Mucosa of stomach (tissue), 1 donor: ENCODE data around the gene RASA4B.
"Not testable (repeated sequence)": the region's sequence is repeated elsewhere in the genome, so short reads cannot be mapped to it uniquely, and the experiment has no call there.

Source experiments
- H3K27me3 ChIP-seq: one replicate; pipeline ENCODE4 v1.7.0; 2013; ENCODE audit warnings: mild to moderate bottlenecking, low read length; ENCODE audit not compliant: control insufficient read depth, insufficient read depth
- H3K36me3 ChIP-seq: one replicate; pipeline ENCODE4 v1.7.0; 2013; ENCODE audit warnings: low read length; ENCODE audit not compliant: control insufficient read depth, insufficient read depth
- H3K4me1 ChIP-seq: one replicate; pipeline ENCODE4 v1.7.0; 2013; ENCODE audit warnings: mild to moderate bottlenecking, low read length; ENCODE audit not compliant: control insufficient read depth, insufficient read depth
- H3K4me3 ChIP-seq: one replicate; pipeline ENCODE4 v1.7.0; 2013; ENCODE audit warnings: low read length
- H3K9ac ChIP-seq: one replicate; pipeline ENCODE4 v1.7.0; 2013; ENCODE audit warnings: mild to moderate bottlenecking, low read length, moderate library complexity
- H3K9me3 ChIP-seq: one replicate; pipeline ENCODE4 v1.7.0; 2013; ENCODE audit warnings: mild to moderate bottlenecking, low read length, moderate library complexity; ENCODE audit not compliant: control insufficient read depth
- donor health status: Pancreatic carcinoma.

Gene RASA4B

DNA sequence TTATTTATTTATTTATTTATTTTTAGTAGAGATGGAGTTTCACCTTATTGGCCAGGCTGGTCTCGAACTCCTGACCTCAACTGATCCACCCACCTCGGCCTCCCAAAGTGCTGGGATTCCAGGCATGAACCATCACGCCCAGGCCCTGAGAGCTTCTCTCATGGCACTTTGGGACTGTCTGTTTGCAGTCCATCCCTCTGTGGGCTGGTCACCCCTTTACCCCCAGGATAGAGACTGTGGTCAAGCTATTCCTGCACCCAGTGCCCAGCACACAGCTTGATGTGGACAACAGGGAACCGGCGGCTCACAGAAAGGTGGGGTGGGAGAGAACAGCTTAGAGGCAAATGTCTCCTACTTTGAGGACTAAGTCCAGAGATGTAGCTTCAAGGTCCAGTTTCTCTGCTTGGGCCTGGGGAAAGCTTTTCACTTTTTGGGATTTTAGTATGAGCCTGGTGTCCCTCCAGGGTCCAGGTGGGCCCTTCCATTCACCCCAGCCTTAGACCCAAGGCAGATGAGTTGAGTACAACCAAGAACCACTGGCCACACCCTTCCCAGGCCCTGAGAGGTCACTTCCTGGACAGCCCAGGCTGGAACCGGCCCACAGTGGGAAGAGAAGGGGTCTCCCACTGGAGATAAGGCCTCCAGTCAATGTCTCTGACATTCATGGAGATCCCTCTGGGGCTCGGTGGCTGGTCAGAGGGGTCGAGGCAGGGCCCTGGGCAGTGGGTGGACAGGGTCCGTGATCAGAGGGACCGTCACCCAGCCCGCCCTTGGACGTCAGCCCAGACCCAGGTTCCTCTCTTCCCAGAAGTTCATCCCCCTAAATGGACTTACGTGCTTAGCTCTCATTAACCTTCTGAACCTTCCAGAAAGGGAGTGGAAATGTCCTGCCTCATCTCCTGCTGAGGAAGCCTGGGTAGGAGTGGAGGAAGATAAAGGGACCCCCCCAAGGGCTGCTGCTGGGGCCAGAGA, 10.5 kb upstream of the RASA4B start:
- not testable (repeated sequence) for H3K9ac ChIP-seq, H3K9me3 ChIP-seq, H3K36me3 ChIP-seq, H3K4me1 ChIP-seq, H3K4me3 ChIP-seq, H3K27me3 ChIP-seq

DNA sequence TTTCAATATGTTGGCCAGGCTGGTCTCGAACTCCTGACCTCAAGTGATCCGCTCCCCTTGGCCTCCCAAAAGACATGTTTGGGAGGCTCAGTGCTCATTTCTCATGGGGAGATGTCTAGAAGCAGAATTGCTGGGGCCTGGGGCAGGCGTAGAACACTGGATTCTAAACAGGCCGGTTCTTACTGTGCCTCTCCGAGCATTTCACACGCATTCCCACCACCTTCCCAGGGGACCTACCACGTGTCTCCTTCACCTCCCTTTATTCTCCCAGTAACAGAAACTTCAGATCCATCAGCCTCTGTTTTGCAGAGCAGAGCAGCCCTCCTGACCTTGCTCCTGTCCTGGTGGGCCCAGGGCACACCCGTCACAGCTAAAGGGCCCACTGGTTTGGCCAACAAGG, 9.6 kb upstream of the RASA4B start:
- H3K4me1 ChIP-seq, H3K36me3 ChIP-seq, H3K9ac ChIP-seq, H3K9me3 ChIP-seq, H3K27me3 ChIP-seq, H3K4me3 ChIP-seq: not testable (repeated sequence)

DNA sequence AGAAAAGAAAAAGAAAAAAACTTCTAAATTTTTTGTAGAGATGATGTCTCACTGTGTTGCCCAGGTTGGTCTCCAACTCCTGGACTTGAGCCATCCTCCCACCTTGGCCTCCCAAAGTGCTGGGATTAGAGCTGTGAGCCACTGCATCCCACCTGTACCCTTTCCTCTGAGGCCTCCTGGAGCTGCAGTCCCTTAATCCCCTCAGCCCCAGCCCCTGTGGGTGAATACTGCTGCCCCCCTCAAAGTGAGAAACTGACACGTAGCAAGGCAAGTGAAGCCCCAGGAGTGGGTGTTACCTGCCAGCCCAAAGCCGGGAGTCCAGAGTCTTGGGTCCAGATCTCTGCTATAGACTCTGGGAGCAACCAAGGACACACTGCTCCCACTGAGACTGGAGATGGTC, 7.2 kb upstream of the RASA4B start:
- not testable (repeated sequence) for H3K4me1 ChIP-seq, H3K4me3 ChIP-seq, H3K36me3 ChIP-seq, H3K9ac ChIP-seq, H3K9me3 ChIP-seq, H3K27me3 ChIP-seq

DNA sequence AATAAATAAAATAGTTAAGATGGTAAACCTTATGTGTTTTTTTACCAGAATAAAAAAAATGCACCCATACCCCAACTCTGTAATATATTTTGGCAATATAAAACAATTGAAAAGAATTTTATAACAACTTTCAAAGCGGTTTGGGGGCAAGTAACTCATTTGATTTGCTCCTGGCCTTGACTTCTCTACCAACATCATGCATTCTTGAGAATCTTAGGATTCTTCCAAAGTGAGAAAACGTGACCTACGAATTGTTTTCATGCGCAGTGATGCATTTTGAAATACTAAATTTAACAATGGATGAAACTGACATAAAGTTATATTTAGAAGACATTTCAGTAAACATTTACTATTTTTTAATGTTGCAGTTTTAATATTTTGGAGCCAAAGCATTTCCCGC, 3.2 kb upstream of the RASA4B start:
- not testable (repeated sequence) for H3K4me3 ChIP-seq, H3K27me3 ChIP-seq, H3K36me3 ChIP-seq, H3K9ac ChIP-seq, H3K9me3 ChIP-seq, H3K4me1 ChIP-seq

DNA sequence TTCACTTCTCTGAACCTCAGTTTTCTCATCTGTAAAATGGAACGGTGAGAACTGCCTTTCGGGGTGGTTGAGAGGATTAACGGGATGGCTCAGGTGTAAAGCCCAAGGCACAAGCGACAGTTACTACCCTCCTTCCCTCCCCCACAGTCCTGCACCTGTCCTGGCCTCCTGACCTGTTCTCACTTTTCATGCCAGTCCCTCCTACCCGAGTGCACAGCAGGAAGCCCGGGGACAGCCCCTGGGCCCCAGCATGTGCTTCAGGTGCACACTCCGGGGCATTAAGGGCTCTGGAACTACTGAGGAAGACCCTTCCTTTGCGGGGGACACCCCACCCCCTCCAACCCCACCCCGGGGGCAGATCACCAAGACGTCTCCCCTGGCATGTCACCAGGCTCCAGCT, 626 bp downstream of the RASA4B start:
- H3K9ac ChIP-seq, H3K4me1 ChIP-seq, H3K27me3 ChIP-seq, H3K4me3 ChIP-seq, H3K9me3 ChIP-seq, H3K36me3 ChIP-seq: not testable (repeated sequence)

DNA sequence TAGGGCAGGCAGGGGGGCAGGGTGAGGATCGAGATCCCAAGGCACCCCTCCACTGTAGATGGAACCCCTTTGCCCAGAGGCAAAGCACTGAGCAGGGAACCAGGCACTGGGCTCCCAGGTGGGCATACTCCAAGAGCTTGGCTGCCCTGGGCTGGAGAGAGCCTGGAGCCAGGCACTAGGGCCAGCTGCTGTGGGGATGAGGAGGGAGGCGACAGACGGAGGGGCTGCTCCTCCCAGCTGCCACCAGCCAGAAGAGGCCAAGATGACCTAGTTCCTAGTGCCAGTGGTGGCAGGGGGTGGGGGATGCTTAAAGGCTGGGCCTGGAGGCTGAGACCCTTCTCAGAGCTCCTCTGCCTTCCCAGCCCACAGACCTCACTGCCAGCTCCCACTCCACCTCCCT, 1.7 kb downstream of the RASA4B start:
- H3K9ac ChIP-seq, H3K9me3 ChIP-seq, H3K27me3 ChIP-seq, H3K4me1 ChIP-seq, H3K4me3 ChIP-seq, H3K36me3 ChIP-seq: not testable (repeated sequence)

DNA sequence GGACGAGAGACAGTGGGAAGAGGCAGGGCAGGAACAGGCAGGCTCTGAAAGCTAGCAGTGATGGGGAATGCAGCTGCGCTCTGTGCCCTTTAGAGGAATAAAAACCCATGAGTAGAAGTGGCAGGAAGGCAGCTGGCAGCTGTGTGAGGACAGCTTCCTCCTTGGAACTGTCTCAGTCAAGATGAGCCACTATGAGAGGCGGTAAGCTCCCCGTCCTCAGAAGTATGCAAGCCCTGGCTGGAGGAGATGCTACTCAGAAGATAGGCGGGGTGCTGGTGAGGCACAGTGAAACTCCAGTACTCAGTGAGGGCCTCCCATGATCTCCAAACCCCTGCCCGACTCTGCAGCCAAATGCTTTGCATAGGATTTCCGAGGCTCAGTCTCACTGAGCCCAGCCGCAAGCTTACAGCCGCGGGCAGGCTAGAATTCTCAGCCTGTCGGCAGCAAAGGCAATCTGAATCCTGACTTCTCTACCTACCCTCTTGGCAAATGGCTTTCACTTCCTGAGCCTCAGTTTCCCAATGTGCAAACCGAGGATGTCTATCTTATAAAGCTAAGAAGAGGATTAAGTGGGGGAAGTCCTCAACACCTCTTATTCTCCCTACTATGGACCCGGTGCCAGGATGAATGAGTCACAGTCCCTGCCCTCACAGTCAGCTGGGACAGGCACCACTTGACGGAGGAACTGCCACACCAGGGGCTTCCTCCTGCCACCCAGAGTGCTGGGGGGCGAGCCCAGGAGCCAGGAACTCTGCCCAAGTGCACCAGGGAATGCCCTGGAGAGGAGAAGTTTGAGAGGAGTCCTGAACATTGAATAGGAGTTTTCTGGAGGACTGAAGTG, 2.5 kb downstream of the RASA4B start:
- not testable (repeated sequence) for H3K4me1 ChIP-seq, H3K36me3 ChIP-seq, H3K9me3 ChIP-seq, H3K27me3 ChIP-seq, H3K9ac ChIP-seq, H3K4me3 ChIP-seq

DNA sequence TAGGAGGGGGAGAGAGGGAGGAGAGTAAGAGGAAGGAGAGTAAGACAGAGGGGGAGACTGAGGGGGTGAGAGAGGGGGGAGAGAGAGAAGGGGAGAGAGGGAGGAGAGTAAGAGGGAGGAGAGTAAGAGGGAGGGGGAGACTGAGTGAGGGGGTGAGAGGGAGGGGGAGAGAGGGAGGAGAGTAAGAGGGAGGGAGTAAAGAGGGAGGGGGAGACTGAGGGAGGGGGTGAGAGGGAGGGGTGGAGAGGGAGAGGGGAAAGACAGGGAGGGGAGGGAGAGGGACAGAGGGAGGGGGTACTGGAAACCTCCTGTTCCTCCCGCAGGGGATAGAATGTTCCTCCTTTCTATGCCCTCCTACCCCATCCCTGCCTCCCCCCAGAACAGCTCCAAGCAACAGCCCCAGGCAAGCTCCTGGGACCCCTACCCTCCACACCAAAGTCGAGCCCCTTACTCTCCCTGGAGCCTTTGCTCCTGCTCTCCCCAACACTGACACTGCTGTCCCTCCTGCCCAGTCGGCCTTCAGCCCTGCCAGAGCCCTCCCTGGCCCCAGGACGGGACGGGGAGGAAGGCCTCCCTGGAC, 4.8 kb downstream of the RASA4B start:
- not testable (repeated sequence) for H3K9ac ChIP-seq, H3K4me3 ChIP-seq, H3K27me3 ChIP-seq, H3K4me1 ChIP-seq, H3K36me3 ChIP-seq, H3K9me3 ChIP-seq

DNA sequence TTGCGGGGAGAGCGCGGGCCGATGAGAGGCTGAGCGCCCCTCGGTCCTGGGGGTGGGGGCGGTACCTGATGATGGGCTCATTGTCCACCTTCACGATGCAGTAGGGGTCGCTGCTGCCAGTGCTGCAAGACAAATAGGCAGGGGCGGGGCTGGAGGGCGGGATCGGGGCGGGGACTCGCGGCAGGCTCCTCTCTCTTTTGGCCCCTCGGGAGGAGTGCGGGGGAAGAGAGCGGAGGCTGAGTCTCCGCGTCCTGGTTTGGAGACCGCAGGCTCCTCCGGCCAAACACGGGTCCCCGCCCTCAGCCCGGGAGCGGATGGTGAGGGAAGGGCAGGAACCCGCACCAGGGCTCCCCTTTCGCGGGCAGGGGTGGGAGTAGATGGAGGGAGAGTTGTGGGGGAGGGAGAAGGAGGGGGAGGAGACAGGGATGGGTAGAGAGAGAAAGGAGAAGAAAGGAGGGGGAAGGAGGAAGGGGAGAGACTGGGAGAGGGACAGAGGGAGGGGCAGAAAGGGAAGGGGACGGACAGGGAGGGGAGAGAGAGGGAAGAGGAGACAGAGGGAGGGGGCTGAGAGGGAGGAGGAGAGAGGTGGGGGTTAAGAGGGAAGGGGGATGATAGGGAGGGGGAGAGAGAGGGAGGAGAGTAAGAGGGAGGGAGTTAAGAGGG, 5.6 kb downstream of the RASA4B start:
- not testable (repeated sequence) for H3K36me3 ChIP-seq, H3K27me3 ChIP-seq, H3K4me1 ChIP-seq, H3K9ac ChIP-seq, H3K4me3 ChIP-seq, H3K9me3 ChIP-seq

DNA sequence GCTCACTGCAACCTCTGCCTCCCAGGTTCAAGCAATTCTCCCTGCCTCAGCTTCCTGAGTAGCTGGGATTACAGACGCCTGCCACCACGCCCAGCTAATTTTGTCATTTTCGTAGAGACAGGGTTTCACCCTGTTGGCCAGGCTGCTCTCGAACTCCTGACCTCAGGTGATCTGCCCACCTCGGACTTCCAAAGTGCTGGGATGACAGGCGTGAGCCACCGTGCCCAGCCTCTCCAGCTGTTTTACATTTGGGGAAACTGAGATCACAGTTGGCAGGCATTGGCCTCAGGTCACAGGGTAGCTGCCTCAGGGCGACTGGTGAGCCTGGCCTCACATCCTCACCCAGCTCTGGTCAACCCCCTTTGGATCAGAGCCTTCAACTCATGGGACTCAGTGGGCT, 7.0 kb downstream of the RASA4B start:
- not testable (repeated sequence) for H3K4me1 ChIP-seq, H3K36me3 ChIP-seq, H3K27me3 ChIP-seq, H3K4me3 ChIP-seq, H3K9me3 ChIP-seq, H3K9ac ChIP-seq

DNA sequence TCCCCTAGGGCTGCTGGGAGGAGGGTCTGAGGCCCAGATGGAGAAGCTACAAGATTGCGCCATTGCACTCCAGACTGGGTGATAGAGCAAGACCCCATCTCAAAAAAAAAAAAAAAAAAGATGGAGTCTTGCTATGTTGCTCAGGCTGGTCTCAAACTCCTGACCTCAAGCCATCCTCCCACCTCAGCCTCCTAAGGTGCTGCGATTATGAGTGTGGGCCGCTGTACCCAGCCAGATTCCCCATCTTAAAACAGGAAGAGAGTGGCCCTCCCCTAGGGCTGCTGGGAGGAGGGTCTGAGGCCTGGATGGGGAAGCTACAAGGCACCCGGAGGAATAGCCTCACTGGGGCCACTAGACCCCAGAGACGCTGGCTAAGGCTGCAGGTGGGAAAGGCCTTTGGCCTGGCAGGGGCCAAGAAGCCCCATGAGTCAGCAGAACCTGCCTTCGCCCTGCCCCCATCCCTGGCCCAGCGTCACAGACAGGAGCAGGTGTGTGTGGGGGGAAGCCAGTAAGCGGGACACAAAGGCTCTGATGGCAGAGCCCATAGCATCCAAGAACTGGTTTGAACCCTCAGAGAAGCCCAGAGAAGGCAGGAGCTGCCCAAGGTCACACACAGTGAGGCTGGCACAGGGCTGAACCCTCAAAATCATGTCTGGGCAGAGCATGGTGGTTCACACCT, 10.0 kb downstream of the RASA4B start:
- H3K4me1 ChIP-seq, H3K4me3 ChIP-seq, H3K27me3 ChIP-seq, H3K9ac ChIP-seq, H3K36me3 ChIP-seq, H3K9me3 ChIP-seq: not testable (repeated sequence)
